H1 (cell line): Measurements from ENCODE around the gene TOP1.

Experiments used
- EP300 ChIP-seq, 2 experiments: IDR thresholded peaks; 1 replicate in 1 of 2; 2 replicates in 1 of 2; pipeline ENCODE4 v1.6.1; 2011 to 2012; ENCODE audit warnings: low read depth in 2 of 2, low read length in 2 of 2, mild to moderate bottlenecking in 2 of 2, borderline replicate concordance in 1 of 2, inconsistent platforms in 1 of 2, moderate library complexity in 1 of 2
- JUN ChIP-seq: IDR thresholded peaks from 2 replicates; pipeline ENCODE4 v1.6.1; 2011; ENCODE audit warnings: low read depth, mild to moderate bottlenecking, improper control_type of control experiment, low read length
- POLR2A ChIP-seq, 2 experiments: IDR thresholded peaks; 1 replicate in 1 of 2; 2 replicates in 1 of 2; pipeline ENCODE4 v1.6.1; 2011; ENCODE audit warnings: low read depth in 2 of 2, low read length in 2 of 2, mild to moderate bottlenecking in 2 of 2; ENCODE audit errors: control extremely low read depth in 1 of 2

GRCh38 chr20:41038878-41039404 lies 10.3 kb downstream of the TOP1 start:
- no peak for TF ChIP-seq JUN
- no peak for TF ChIP-seq EP300 (IDR thresholded peaks at IDR 0.05; ENCODE audit: borderline replicate concordance in 1 of 2, low read depth in 2 of 2, low read length in 2 of 2)
- TF ChIP-seq POLR2A (IDR thresholded peaks at IDR 0.05; ENCODE audit: control extremely low read depth in 1 of 2, low read depth in 2 of 2, low read length in 2 of 2) = no peak
